ENCODE measurements around the gene PCDHA4.
"Not testable (repeated sequence)": the region's sequence is repeated elsewhere in the genome, so short reads cannot be mapped to it uniquely, and the experiment has no call there.

The PCDHA4 gene

DNA sequence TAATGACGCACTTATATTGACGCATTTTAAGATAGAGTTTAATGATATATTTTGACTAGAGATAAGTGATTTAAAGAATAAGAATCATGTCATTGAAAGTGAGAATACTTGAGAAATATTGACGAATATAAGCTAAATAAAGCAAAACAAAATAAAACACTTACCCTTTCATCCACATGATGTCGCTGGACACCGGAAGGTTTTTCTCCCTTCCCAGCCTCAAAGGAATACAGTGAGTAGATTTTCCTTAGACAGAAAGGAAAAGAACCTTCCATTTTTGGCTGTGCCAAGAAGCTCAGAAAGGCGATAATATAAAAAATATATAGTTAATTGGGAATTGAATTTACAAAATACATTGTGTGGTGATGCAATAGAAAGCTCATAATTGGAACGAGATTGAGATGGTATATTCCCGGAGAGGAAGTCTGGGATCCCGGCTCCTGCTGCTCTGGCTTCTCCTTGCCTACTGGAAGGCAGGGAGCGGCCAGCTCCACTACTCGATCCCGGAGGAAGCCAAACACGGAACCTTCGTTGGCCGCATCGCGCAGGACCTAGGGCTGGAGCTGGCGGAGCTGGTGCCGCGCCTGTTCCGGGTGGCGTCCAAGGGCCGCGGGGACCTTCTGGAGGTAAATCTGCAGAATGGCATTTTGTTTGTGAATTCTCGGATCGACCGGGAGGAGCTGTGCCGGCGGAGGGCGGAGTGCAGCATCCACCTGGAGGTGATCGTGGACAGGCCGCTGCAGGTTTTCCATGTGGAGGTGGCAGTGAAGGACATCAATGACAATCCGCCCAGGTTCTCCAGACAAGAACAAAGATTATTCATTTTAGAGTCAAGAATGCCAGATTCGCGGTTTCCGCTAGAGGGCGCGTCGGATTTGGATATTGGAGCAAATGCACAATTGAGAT is 14.8 kb downstream of the PCDHA4 start, which contains the start of gene PCDHA5:
Gene PCDHA5 (plus strand): TSS at position 239 of the 906 bp plus-strand sequence.
- no peak for DNase-seq

DNA sequence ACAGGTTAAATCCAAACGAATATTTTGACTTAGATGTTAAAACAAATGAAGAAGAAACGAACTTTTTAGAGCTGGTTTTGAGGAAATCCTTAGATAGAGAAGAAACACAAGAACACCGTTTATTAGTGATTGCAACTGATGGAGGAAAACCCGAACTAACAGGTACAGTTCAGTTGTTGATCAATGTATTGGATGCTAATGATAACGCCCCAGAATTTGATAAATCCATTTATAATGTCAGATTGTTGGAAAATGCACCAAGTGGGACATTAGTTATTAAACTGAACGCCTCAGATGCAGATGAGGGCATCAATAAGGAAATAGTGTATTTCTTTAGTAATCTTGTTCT is 15.4 kb downstream of the PCDHA4 start:
- DNase-seq, result no peak

DNA sequence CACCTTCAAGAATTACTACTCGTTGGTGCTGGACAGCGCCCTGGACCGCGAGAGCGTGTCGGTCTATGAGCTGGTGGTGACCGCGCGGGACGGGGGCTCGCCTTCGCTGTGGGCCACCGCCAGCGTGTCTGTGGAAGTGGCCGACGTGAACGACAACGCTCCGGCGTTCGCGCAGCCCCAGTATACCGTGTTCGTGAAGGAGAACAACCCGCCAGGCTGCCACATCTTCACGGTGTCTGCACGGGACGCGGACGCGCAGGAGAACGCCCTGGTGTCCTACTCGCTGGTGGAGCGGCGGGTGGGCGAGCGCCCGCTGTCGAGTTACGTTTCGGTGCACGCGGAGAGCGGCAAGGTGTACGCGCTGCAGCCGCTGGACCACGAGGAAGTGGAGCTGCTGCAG is 16.1 kb downstream of the PCDHA4 start:
- not testable (repeated sequence) for DNase-seq

DNA sequence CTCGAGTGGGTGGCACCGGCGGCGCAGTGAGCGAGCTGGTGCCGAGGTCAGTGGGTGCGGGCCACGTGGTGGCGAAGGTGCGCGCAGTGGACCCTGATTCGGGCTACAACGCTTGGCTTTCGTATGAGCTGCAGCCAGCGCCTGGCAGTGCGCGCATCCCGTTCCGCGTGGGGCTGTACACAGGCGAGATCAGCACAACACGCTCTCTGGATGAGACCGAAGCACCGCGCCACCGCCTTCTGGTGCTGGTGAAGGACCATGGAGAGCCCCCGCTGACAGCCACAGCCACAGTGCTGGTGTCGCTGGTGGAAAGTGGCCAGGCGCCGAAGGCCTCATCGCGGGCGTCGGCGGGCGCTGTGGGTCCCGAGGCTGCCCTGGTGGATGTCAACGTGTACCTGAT is 16.6 kb downstream of the PCDHA4 start:
- DNase-seq, result no peak

DNA sequence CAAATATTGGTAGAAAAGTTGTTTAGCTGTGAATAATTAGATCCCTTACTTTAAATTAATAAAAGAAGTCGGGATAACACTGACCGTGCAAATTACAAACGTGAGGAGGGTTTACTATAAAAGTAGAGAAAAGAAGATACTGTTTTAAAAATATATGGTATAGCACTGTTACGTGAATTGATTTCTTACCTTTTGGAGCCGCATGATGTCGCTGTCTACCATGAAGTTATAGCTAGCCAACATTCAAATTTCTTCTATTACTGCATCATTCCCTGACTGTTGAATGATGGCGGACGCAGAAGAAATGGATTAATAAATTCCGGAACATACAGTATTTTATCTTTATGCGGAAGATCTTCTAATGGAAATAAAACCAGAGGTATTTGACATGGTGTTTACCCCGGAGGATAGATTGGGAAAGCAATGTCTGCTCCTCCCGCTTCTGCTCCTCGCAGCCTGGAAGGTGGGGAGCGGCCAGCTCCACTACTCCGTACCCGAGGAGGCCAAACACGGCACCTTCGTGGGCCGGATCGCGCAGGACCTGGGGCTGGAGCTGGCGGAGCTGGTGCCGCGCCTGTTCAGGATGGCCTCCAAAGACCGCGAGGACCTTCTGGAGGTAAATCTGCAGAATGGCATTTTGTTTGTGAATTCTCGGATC is 21.0 kb downstream of the PCDHA4 start, which contains the start of gene PCDHA6:
Gene PCDHA6 (plus strand): TSS at position 257 of the 658 bp plus-strand sequence. CDS start 132 bp downstream, at position 389.
- DNase-seq, result no peak

DNA sequence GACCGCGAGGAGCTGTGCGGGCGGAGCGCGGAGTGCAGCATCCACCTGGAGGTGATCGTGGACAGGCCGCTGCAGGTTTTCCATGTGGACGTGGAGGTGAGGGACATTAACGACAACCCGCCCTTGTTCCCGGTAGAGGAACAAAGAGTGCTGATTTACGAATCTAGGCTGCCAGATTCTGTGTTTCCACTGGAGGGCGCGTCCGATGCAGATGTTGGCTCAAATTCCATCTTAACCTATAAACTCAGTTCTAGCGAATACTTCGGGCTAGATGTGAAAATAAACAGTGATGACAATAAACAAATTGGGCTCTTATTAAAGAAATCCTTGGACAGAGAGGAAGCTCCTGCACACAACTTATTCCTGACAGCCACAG is 21.5 kb downstream of the PCDHA4 start:
- DNase-seq, result no peak

DNA sequence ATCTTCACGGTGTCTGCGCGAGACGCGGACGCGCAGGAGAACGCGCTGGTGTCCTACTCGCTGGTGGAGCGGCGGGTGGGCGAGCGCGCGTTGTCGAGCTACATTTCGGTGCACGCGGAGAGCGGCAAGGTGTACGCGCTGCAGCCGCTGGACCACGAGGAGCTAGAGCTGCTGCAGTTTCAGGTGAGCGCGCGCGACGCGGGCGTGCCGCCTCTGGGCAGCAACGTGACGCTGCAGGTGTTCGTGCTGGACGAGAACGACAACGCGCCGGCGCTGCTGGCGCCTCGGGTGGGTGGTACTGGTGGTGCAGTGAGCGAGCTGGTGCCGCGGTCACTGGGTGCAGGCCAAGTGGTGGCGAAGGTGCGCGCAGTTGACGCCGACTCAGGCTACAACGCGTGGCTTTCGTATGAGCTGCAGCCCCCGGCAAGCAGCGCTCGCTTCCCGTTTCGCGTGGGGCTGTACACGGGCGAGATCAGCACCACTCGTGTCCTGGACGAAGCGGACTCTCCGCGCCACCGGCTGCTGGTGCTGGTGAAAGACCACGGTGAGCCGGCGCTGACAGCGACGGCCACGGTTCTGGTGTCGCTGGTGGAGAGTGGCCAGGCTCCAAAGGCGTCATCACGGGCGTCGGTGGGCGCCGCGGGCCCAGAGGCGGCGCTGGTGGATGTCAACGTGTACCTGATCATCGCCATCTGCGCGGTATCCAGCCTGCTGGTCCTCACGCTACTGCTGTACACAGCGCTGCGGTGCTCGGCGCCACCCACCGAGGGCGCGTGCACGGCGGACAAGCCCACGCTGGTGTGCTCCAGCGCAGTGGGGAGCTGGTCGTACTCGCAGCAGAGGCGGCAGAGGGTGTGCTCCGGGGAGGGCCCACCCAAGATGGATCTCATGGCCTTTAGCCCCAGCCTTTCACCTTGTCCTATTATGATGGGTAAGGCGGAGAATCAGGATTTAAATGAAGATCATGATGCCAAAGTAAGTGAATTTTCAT is 22.9 kb downstream of the PCDHA4 start:
- not testable (repeated sequence) for DNase-seq

DNA sequence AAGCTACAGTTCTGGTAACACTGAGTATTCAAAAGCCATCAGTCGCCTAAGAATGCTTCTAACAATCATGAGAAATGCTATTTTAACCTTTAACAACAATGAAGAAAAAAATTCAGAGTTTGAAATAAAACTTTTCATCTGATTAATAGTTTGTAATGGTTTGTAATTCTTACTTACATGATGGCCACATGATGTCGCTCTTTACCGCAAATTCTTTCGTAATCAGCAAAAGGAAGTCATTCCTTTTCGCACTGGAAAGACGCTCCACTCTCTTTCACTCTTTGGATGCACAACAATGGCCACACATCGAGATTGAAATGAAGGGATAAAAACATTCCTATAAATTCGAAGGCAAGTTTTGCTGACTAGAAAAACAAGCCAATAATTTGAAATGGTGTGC is 27.1 kb downstream of the PCDHA4 start, which contains the start of gene PCDHA7:
Gene PCDHA7 (plus strand): TSS at position 277 of the 400 bp plus-strand sequence. CDS start 115 bp downstream, at position 392.
- no peak for DNase-seq

DNA sequence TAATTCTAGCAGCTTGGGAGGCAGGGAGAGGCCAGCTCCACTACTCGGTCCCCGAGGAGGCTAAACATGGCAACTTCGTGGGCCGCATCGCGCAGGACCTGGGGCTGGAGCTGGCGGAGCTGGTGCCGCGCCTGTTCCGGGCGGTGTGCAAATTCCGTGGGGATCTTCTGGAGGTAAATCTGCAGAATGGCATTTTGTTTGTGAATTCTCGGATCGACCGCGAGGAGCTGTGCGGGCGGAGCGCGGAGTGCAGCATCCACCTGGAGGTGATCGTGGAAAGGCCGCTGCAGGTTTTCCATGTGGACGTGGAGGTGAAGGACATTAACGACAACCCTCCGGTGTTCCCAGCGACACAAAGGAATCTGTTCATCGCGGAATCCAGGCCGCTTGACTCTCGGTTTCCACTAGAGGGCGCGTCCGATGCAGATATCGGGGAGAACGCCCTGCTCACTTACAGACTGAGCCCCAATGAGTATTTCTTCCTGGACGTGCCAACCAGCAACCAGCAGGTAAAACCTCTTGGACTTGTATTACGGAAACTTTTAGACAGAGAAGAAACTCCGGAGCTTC is 27.7 kb downstream of the PCDHA4 start:
- DNase-seq, result not testable (repeated sequence)

DNA sequence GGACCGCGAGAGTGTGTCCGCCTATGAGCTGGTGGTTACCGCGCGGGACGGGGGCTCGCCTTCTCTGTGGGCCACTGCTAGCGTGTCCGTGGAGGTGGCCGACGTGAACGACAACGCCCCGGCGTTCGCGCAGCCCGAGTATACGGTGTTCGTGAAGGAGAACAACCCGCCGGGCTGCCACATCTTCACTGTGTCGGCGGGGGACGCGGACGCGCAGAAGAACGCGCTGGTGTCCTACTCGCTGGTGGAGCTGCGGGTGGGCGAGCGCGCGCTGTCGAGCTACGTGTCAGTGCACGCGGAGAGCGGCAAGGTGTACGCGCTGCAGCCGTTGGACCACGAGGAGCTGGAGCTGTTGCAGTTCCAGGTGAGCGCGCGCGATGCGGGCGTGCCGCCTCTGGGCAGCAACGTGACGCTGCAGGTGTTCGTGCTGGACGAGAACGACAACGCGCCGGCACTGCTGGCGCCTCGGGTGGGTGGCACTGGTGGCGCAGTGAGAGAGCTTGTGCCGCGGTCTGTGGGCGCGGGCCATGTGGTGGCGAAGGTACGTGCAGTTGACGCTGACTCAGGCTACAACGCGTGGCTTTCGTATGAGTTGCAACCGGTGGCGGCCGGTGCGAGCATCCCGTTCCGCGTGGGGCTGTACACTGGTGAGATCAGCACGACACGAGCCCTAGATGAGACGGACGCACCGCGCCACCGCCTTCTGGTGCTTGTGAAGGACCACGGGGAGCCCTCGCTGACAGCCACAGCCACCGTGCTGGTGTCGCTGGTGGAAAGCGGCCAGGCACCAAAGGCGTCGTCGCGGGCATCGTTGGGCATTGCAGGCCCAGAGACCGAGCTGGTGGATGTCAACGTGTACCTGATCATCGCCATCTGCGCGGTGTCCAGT is 29.0 kb downstream of the PCDHA4 start:
- no peak for DNase-seq

DNA sequence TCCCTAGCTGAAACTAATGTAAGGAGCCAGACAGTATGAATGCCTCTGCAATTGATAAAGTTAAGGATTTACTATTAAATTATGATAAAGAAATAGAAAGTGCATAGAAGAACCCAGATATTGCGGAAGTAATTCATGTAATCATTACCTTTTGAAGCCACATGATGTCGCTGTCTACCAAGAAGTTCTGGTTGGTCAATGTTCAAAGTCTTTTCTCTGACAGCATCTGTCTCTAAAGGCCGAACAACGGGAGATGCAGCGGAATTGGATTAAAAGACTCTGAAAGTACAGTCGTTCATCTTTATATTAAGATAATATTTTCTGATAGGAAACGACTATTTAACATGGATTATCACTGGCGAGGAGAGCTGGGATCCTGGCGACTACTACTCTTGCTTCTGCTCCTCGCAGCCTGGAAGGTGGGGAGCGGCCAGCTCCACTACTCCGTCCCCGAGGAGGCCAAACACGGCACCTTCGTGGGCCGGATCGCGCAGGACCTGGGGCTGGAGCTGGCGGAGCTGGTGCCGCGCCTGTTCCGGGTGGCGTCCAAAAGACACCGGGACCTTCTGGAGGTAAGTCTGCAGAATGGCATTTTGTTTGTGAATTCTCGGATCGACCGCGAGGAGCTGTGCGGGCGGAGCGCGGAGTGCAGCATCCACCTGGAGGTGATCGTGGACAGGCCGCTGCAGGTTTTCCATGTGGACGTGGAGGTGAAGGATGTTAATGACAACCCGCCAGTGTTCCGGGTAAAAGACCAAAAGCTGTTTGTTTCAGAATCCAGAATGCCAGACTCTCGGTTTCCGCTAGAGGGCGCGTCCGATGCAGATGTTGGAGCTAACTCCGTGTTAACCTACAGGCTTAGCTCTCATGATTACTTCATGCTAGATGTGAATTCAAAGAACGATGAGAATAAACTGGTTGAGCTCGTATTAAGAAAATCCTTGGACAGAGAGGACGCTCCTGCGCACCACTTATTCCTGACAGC is 34.4 kb downstream of the PCDHA4 start, which contains the start of gene PCDHA8:
Gene PCDHA8 (plus strand): TSS at position 210 of the 985 bp plus-strand sequence. CDS start 135 bp downstream, at position 345.
- DNase-seq, result no peak

DNA sequence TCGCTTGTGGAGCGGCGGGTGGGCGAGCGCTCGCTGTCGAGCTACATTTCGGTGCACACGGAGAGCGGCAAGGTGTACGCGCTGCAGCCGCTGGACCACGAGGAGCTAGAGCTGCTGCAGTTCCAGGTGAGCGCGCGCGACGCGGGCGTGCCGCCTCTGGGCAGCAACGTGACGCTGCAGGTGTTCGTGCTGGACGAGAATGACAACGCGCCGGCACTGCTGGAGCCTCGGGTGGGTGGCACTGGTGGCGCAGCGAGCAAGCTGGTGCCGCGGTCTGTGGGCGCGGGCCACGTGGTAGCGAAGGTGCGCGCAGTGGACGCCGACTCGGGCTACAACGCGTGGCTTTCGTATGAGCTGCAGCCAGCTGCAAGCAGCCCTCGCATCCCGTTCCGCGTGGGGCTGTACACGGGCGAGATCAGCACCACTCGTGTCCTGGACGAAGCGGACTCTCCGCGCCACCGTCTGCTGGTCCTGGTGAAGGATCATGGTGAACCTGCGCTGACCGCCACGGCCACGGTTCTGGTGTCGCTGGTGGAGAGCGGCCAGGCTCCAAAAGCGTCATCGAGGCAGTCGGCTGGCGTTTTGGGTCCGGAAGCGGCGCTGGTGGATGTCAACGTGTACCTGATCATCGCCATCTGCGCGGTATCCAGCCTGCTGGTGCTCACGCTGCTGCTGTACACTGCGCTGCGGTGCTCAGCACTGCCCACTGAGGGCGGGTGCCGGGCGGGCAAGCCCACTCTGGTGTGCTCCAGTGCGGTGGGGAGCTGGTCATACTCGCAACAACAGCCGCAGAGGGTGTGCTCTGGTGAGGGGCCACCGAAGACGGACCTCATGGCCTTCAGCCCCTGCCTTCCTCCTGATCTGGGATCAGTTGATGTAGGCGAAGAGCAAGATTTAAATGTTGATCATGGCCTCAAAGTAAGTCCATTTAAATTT is 36.2 kb downstream of the PCDHA4 start:
- DNase-seq, result no peak

DNA sequence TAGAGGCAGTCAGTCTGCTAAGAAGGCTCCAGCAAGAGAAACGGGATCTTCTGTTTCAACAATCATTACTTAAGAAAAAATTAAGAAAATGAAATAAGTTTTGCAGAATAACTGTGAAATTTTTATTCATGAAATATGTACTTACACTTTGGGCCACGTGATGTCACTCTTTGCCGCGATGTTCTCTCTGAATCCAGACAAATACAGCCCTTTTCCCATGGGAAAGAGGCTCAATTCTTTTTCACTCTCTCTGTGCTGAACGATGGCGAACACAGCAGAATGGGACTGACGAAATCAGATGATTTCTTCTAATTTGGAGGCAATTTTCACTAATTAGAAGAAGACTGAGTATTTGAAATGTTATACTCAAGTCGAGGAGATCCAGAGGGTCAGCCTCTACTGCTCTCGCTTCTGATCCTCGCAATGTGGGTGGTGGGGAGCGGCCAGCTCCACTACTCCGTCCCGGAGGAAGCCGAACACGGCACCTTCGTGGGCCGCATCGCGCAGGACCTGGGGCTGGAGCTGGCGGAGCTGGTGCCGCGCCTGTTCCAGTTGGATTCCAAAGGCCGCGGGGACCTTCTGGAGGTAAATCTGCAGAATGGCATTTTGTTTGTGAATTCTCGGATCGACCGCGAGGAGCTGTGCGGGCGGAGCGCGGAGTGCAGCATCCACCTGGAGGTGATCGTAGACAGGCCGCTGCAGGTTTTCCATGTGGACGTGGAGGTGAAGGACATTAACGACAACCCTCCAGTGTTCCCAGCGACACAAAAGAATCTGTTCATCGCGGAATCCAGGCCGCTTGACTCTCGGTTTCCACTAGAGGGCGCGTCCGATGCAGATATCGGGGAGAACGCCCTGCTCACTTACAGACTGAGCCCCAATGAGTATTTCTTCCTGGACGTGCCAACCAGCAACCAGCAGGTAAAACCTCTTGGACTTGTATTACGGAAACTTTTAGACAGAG is 41.6 kb downstream of the PCDHA4 start, which contains the start of gene PCDHA9:
Gene PCDHA9 (plus strand): TSS at position 244 of the 964 bp plus-strand sequence. CDS start 114 bp downstream, at position 358.
- not testable (repeated sequence) for DNase-seq

DNA sequence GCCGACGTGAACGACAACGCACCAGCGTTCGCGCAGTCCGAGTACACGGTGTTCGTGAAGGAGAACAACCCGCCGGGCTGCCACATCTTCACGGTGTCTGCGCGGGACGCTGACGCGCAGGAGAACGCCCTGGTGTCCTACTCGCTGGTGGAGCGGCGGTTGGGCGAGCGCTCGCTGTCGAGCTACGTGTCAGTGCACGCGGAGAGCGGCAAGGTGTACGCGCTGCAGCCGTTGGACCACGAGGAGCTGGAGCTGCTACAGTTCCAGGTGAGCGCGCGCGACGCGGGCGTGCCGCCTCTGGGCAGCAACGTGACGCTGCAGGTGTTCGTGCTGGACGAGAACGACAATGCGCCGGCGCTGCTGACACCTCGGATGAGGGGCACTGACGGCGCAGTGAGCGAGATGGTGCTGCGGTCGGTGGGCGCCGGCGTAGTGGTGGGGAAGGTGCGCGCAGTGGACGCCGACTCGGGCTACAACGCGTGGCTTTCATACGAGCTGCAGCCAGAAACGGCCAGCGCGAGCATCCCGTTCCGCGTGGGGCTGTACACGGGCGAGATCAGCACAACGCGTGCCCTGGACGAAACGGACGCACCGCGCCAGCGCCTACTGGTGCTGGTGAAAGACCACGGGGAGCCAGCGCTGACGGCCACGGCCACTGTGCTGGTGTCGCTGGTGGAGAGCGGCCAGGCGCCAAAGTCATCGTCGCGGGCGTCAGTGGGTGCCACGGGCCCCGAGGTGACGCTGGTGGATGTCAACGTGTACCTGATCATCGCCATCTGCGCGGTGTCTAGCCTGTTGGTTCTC is 43.2 kb downstream of the PCDHA4 start:
- not testable (repeated sequence) for DNase-seq

DNA sequence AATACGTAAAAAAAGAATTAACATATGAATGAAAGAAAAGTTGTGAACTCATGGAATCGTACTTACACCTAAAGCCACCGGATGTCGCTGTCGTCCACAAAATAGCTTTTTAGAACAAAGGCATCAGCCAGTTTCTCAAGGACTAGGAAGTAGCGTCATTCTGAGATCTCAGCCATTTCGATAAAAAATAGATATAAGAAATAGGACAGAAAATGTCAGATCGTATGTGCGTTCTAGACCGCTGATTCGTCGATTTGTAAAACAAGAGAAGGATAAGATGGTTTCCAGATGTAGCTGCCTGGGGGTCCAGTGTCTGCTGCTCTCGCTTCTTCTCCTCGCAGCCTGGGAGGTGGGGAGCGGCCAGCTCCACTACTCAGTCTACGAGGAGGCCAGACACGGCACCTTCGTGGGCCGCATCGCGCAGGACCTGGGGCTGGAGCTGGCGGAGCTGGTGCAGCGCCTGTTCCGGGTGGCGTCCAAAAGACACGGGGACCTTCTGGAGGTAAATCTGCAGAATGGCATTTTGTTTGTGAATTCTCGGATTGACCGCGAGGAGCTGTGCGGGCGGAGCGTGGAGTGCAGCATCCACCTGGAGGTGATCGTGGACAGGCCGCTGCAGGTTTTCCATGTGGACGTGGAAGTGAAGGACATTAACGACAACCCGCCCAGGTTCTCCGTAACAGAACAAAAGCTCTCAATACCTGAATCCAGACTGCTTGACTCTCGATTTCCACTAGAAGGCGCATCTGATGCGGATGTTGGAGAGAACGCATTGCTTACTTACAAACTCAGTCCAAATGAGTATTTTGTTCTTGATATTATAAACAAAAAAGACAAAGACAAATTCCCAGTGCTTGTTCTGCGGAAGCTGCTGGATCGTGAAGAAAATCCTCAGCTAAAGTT is 49.2 kb downstream of the PCDHA4 start, which contains the start of gene PCDHA10:
Gene PCDHA10 (plus strand): TSS at position 126 of the 903 bp plus-strand sequence. CDS start 152 bp downstream, at position 278.
- DNase-seq, result no peak
